ENCODE results near the gene HERC3. TPM values are rescaled to one million over a fixed set of nuclear protein-coding genes. Genes with fewer than 3 reads are reported as not detected.
A peak's percentile ranks its signal among the peaks of the same experiment; 100 is the strongest.

The HERC3 gene
- polyA plus RNA-seq, 3 donors: 30.5 to 36.9 (median 36.7) TPM

DNA sequence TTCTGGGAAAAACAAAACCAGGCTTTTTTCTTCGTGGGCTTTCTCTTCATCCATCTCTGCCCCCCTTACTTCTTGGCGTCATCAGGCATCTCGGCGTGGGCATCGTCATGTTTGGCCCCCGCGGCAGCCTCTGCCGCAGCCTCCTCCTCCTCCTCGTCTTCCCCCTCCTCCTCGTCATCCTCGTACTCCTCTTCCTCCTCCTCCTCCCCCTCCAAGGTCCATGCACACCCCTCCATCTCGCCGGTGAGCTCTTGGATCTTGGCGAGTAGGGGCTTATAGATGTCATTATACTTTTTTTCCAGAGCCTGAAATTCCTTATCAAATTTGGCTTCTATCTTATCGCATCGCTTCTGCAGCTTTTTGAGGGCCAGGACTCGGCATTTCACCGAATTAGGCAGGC is 104.9 kb downstream of the HERC3 start:
- peak overlapping the region; percentile 55 for H3K9ac ChIP-seq (ENCODE audit: insufficient read depth, low read length, poor library complexity, severe bottlenecking)
- no peaks in the 10 kb centered on the region for H3K79me2 ChIP-seq (ENCODE audit: insufficient read depth, low read length)
- H3K27ac ChIP-seq (ENCODE audit: low read depth in 1 of 2, low read length in 2 of 2): peak overlapping the region in 1 of 2 donors; percentile 54
- H3K36me3 ChIP-seq (replicated peaks in 1 of 2; ENCODE audit: control insufficient read depth in 1 of 2, insufficient read depth in 2 of 2, low read length in 2 of 2): peaks cover 35 to 78% of the 10 kb centered on the region in 2 donors
- H3K4me3 ChIP-seq (replicated peaks in 1 of 3; ENCODE audit: low read depth in 2 of 3, low read length in 3 of 3): peak overlapping the region; percentile 57 to 72 (median 71)
- H3K27me3 ChIP-seq (ENCODE audit: control insufficient read depth in 2 of 2, insufficient read depth in 2 of 2, low read length in 2 of 2): no peaks in the 10 kb centered on the region
- peak overlapping the region; percentile 81 to 88 for H3K4me3 Mint-ChIP-seq
- H3K9me3 ChIP-seq (replicated peaks in 1 of 2; ENCODE audit: control insufficient read depth in 1 of 2, insufficient read depth in 1 of 2, low read length in 2 of 2): no peaks in the 10 kb centered on the region
- WGBS (ENCODE audit: insufficient coverage): 67% methylated on average over 18 of the region's 18 CpGs
- peaks cover 5% of the 10 kb centered on the region in 2 donors for H3K4me1 ChIP-seq (ENCODE audit: control insufficient read depth in 1 of 2, insufficient read depth in 2 of 2, low read length in 2 of 2)
- H3K27me3 Mint-ChIP-seq (ENCODE audit: low read depth in 3 of 3): no peaks in the 10 kb centered on the region
- peaks cover 0 to 4% (median 0%) of the 10 kb centered on the region in 7 donors for H3K9me3 Mint-ChIP-seq
- H3K4me2 ChIP-seq (replicated peaks; ENCODE audit: extremely low read depth, low read length, poor library complexity, severe bottlenecking): peak overlapping the region; percentile 68
- peaks cover 47 to 60% of the 10 kb centered on the region in 2 donors for H3K36me3 Mint-ChIP-seq
- H3K4me1 Mint-ChIP-seq: peaks cover 10% of the 10 kb centered on the region
- peak overlapping the region; percentile 71 for H2AFZ ChIP-seq (ENCODE audit: insufficient read depth, low read depth, low read length, poor library complexity, severe bottlenecking)
- TF ChIP-seq, protein P1, sequence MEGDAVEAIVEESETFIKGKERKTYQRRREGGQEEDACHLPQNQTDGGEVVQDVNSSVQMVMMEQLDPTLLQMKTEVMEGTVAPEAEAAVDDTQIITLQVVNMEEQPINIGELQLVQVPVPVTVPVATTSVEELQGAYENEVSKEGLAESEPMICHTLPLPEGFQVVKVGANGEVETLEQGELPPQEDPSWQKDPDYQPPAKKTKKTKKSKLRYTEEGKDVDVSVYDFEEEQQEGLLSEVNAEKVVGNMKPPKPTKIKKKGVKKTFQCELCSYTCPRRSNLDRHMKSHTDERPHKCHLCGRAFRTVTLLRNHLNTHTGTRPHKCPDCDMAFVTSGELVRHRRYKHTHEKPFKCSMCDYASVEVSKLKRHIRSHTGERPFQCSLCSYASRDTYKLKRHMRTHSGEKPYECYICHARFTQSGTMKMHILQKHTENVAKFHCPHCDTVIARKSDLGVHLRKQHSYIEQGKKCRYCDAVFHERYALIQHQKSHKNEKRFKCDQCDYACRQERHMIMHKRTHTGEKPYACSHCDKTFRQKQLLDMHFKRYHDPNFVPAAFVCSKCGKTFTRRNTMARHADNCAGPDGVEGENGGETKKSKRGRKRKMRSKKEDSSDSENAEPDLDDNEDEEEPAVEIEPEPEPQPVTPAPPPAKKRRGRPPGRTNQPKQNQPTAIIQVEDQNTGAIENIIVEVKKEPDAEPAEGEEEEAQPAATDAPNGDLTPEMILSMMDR (IDR thresholded peaks at IDR 0.05): no peak
- intact Hi-C loops (cut with micrococcal nuclease): no loop called here
- peaks cover 7% of the 10 kb centered on the region for H4K20me1 ChIP-seq (ENCODE audit: insufficient read depth, low read length)
- peak in 1 of 3 donors; percentile 11 for DNase-seq
- H3K27ac Mint-ChIP-seq: peak overlapping the region in 6 of 7 donors; percentile 63 to 85 (median 75)

DNA sequence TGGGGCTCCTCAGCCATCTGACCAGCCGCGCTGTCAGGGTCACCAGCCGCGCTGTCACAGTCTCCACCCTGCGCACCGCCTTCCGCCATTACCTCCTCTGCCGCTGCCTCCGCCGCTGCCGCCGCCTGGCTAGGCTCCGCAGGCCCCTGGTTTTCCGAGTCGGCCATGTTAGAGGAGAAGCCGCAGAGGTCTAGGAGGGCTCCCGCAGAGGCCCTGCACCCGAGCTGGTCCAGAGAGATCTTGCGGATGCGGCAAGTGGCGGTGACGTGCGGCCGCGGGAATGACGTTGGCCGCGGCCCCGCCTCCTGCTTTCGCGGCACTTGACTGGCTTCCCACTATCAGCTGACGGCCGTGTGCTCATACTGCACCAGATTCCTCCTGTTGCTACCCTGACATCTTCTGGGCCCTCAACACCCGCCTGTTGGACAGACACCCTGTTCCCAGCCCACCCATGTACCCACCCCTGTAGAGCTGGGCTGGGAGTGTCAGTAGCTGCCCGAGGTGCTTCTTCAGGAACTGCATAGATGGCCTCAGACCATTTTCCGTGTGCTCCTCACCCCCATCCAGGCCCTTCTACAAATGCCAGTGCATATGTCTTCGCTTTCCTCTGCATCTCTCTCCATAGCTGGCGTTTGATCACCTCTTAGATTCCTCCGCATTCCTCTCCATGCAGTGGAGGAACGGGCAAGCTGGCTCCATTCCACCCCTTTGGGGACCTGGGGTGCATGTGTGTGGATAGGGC is 105.5 kb downstream of the HERC3 start, which contains the start of gene NAP1L5:
NAP1L5 (minus strand) TSS at position 242 of the 742 bp plus-strand sequence; CDS start at position 167, 75 bp downstream.
- H3K4me3 Mint-ChIP-seq: peak within 1 kb of the TSS; percentile 81 to 88
- intact Hi-C loops (cut with micrococcal nuclease): no loop called here
- no peaks in the 10 kb centered on the region for H3K27me3 Mint-ChIP-seq (ENCODE audit: low read depth in 3 of 3)
- Histone ChIP-seq H3K4me1 (ENCODE audit: control insufficient read depth in 1 of 2, insufficient read depth in 2 of 2, low read length in 2 of 2) (peaks cover 5% of the 10 kb centered on the region in 2 donors), H3K27me3 (ENCODE audit: control insufficient read depth in 2 of 2, insufficient read depth in 2 of 2, low read length in 2 of 2) (no peaks in the 10 kb centered on the region), H3K9ac (ENCODE audit: insufficient read depth, low read length, poor library complexity, severe bottlenecking) (peak within 1 kb of the TSS; percentile 55), H3K9me3 (replicated peaks in 1 of 2; ENCODE audit: control insufficient read depth in 1 of 2, insufficient read depth in 1 of 2, low read length in 2 of 2) (no peaks in the 10 kb centered on the region), H4K20me1 (ENCODE audit: insufficient read depth, low read length) (peaks cover 1% of the 10 kb centered on the region), H3K4me2 (replicated peaks; ENCODE audit: extremely low read depth, low read length, poor library complexity, severe bottlenecking) (peak within 1 kb of the TSS; percentile 68), H2AFZ (ENCODE audit: insufficient read depth, low read depth, low read length, poor library complexity, severe bottlenecking) (peak within 1 kb of the TSS; percentile 71), H3K4me3 (replicated peaks in 1 of 3; ENCODE audit: low read depth in 2 of 3, low read length in 3 of 3) (peak within 1 kb of the TSS; percentile 57 to 72 (median 71)), H3K27ac (ENCODE audit: low read depth in 1 of 2, low read length in 2 of 2) (peak within 1 kb of the TSS in 1 of 2 donors; percentile 54), H3K36me3 (replicated peaks in 1 of 2; ENCODE audit: control insufficient read depth in 1 of 2, insufficient read depth in 2 of 2, low read length in 2 of 2) (peaks cover 40 to 78% of the 10 kb centered on the region in 2 donors), H3K79me2 (ENCODE audit: insufficient read depth, low read length) (no peaks in the 10 kb centered on the region)
- WGBS (ENCODE audit: insufficient coverage): 46% methylated on average over 33 of the region's 40 CpGs
- TF ChIP-seq, protein P1 (IDR thresholded peaks at IDR 0.05): no peak
- H3K36me3 Mint-ChIP-seq: peaks cover 49 to 59% of the 10 kb centered on the region in 2 donors
- peak; percentile 54 to 71 (median 57) for DNase-seq
- H3K27ac Mint-ChIP-seq: peak within 1 kb of the TSS; percentile 63 to 85 (median 77)
- peaks cover 0 to 4% (median 0%) of the 10 kb centered on the region in 7 donors for H3K9me3 Mint-ChIP-seq
- peaks cover 10% of the 10 kb centered on the region for H3K4me1 Mint-ChIP-seq
